ENCODE measurements around the gene PCSK7.

PCSK7 gene

GRCh38 chr11:117160826-117161225 is 71.0 kb downstream of the PCSK7 start:
- no peak for DNase-seq (ENCODE audit: low read depth in 2 of 2)

GRCh38 chr11:117159892-117160291 is 72.0 kb downstream of the PCSK7 start:
- no peak for DNase-seq (ENCODE audit: low read depth in 2 of 2)

- no peak for DNase-seq (ENCODE audit: low read depth in 2 of 2)
These were observed 74.4 kb downstream of the PCSK7 start for GRCh38 chr11:117157507-117157906.

GRCh38 chr11:117154468-117154867 is 77.4 kb downstream of the PCSK7 start:
- no peak for DNase-seq (ENCODE audit: low read depth in 2 of 2)

Data from stimulated activated CD4-positive, alpha-beta T cell treated with anti-CD3 and anti-CD28 coated beads, Interleukin-1b, Interleukin-23, amount 100 ng/mL, for 1 hour (primary cell).